Left ventricle myocardium inferior (tissue), 1 donor: ENCODE measurements around the gene CXorf38. TPM values are rescaled to one million over a fixed set of nuclear protein-coding genes. Genes with fewer than 3 reads are reported as not detected.
"Not testable (repeated sequence)": the region's sequence is repeated elsewhere in the genome, so short reads cannot be mapped to it uniquely, and the experiment has no call there.

Source experiments
- DNase-seq: peaks from one replicate; pipeline ENCODE4 v3.0.0-alpha.2; 2020
- H3K27ac ChIP-seq: fragments of 200-600 bp; replicated peaks from 2 replicates; pipeline ENCODE4 v1.8.0; 2021
- H3K27me3 ChIP-seq: fragments of 200-600 bp; 2 replicates; pipeline ENCODE4 v1.8.0; 2021; ENCODE audit warnings: low read depth
- H3K36me3 ChIP-seq: fragments of 200-600 bp; 2 replicates; pipeline ENCODE4 v1.8.0; 2021
- H3K4me1 ChIP-seq: fragments of 200-600 bp; 2 replicates; pipeline ENCODE4 v1.8.0; 2021
- H3K4me3 ChIP-seq: fragments of 200-600 bp; 2 replicates; pipeline ENCODE4 v1.8.0; 2021; ENCODE audit warnings: mild to moderate bottlenecking, moderate library complexity
- H3K9me3 ChIP-seq: fragments of 200-600 bp; replicated peaks from 2 replicates; pipeline ENCODE4 v1.8.0; 2021
- intact Hi-C: fragments of 100-400 bp; cut with micrococcal nuclease; formaldehyde crosslinking; loops from one replicate; pipeline ENCODE4 v1.11.0; 2022
- total RNA-seq: library from RNA; stranded (reverse); fragmentation: NEBNext Ultra II Directional; extraction: Animal tissue kit (Norgen Biotek cat#: 25700); gene quantifications from one replicate; pipeline ENCODE4 v1.2.1, GENCODE V29; 2021
- TF ChIP-seq, protein P1 (sequence below): fragments of 200-600 bp; IDR thresholded peaks from 2 replicates; pipeline ENCODE4 v1.8.0; 2021; ENCODE audit warnings: antibody characterized with exemption, mild to moderate bottlenecking, borderline replicate concordance
- donor health status: DM: no; HTN: yes; CAD: no; lungs with severe emphysema.

Gene CXorf38
- total RNA-seq, 1 donor from 2014 or later: 3.7 TPM

DNA sequence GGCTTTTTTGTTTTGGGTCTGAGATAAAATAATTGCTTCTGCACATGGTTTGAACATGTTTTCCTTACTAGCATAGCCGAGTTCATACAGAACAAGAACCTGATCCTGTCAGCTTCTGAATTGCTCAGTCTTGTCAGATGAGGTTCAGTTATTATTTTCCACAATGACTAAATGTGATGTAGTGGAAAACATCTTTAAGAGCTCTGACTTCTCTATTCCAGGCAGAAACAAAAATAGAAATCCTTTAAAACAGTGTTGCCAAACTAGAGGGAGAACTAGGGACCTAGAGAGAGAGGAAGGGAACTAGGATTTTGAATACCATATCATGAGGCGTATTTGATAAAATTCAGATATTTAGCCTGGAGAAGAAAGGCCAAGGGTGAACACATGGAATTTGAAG, 64.5 kb downstream of the CXorf38 start:
- Histone ChIP-seq H3K36me3 (no peaks in the 10 kb centered on the region), H3K4me1 (peaks cover 24% of the 10 kb centered on the region), H3K9me3 (no peaks in the 10 kb centered on the region), H3K27me3 (no peaks in the 10 kb centered on the region), H3K4me3 (no peak overlapping the region), H3K27ac (no peak overlapping the region)
- intact Hi-C loops: no loop called here
- TF ChIP-seq, protein P1, sequence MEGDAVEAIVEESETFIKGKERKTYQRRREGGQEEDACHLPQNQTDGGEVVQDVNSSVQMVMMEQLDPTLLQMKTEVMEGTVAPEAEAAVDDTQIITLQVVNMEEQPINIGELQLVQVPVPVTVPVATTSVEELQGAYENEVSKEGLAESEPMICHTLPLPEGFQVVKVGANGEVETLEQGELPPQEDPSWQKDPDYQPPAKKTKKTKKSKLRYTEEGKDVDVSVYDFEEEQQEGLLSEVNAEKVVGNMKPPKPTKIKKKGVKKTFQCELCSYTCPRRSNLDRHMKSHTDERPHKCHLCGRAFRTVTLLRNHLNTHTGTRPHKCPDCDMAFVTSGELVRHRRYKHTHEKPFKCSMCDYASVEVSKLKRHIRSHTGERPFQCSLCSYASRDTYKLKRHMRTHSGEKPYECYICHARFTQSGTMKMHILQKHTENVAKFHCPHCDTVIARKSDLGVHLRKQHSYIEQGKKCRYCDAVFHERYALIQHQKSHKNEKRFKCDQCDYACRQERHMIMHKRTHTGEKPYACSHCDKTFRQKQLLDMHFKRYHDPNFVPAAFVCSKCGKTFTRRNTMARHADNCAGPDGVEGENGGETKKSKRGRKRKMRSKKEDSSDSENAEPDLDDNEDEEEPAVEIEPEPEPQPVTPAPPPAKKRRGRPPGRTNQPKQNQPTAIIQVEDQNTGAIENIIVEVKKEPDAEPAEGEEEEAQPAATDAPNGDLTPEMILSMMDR: no peak
- no peak for DNase-seq

DNA sequence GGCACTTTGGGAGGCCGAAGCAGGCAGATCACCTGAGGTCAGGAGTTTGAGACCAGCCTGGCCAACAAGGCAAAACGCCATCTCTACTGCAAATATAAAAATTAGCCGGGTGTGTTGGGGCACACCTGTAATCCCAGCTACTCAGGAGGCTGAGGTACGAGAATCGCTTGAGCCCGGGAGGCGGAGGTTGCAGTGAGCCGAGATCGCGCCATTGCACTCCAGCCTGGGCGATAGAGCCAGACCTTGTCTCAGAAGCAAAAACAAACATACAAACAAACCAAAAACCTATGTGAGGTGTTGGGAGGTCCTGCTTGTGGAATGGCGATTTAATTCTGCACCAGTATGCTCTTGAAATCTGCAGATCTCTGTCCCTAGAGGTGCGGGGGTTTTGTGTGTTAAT, 65.2 kb downstream of the CXorf38 start:
- H3K27ac ChIP-seq, intact Hi-C loops: not testable (repeated sequence)

DNA sequence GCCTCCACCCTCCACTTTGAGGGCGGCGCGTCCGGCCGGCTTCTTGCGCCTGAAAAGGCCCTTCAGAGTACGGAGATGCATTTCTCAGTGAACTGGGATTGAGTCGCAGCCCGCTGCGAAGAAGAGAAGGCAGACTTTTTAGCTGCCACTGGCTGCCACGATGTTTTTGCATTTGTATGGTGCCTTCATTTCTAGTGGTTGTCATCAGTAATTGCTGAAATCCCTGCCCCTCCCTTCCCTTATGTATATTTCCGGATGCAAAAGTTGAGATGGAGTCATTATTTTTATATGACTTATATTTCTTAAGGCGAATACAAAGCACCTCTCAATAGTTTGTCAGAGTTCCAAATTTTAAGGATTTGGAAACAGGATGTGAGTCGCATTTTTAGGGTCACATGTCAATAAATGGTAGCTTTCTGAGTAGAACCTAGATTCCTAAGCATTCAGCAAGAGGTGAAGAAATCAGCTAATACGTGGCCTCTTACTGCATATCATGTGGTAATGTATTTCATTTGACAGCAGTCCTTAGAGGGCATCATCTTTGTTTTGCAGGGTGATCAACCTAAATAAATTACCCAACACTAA, 65.9 kb downstream of the CXorf38 start:
- Histone ChIP-seq H3K4me1 (peaks cover 24% of the 10 kb centered on the region), H3K27ac (peak overlapping the region; percentile 89), H3K9me3 (no peaks in the 10 kb centered on the region), H3K27me3 (no peaks in the 10 kb centered on the region), H3K36me3 (no peaks in the 10 kb centered on the region), H3K4me3 (peak overlapping the region; percentile 87)
- DNase-seq: no peak
- intact Hi-C loops: no loop called here
- TF ChIP-seq, protein P1: no peak

More for the DNA sequence above, 65.2 kb downstream of the CXorf38 start:
- peaks cover 24% of the 10 kb centered on the region for H3K4me1 ChIP-seq
- H3K4me3 ChIP-seq: peak overlapping the region; percentile 87
- H3K36me3 ChIP-seq, H3K9me3 ChIP-seq, H3K27me3 ChIP-seq, DNase-seq: not testable (repeated sequence)

DNA sequence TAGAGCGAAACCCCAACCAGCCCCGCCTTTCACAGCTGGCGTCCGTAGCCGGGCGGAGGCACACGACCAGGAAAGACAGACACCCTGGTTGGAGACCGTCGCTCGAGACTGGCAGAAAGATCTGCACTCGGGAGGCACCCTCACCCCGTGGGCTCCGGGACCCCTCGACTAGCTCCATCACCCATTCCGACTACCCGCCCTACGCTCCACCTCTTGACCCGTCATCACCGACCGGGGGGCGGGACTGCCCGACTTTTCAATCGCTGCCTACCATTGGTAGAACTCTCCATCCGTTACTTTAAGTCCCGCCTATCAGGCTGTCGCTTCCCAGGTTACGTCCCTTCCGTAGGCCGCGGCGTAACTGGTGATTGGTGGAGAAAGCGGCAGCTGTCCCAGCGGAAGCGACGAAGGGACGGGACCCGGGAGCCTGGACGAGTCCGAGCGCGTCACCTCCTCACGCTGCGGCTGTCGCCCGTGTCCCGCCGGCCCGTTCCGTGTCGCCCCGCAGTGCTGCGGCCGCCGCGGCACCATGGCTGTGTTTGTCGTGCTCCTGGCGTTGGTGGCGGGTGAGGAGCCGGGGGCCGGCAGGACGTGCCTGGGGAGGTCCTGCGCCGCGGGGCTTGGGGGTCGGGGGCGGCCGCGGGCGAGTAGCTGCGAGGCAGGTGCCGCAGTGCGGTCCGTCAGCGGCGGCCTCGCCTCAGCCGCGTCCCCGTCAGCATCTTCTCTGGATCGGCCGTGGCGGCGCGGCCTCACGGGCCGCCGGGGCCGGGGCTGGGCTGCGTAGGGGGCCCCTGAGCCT, 66.6 kb downstream of the CXorf38 start, which contains the start of gene ATP6AP2:
Gene ATP6AP2, plus strand, starts transcription at position 434 of the 799 bp plus-strand sequence. Its CDS starts 96 bp downstream, at position 530.
- intact Hi-C loops: no loop called here
- DNase-seq: peak; percentile 88
- Histone ChIP-seq H3K9me3 (no peaks in the 10 kb centered on the region), H3K4me1 (peaks cover 24% of the 10 kb centered on the region), H3K4me3 (peak within 1 kb of the TSS; percentile 87), H3K27ac (peak within 1 kb of the TSS; percentile 89), H3K27me3 (no peaks in the 10 kb centered on the region), H3K36me3 (no peaks in the 10 kb centered on the region)
- TF ChIP-seq, protein P1: no peak

DNA sequence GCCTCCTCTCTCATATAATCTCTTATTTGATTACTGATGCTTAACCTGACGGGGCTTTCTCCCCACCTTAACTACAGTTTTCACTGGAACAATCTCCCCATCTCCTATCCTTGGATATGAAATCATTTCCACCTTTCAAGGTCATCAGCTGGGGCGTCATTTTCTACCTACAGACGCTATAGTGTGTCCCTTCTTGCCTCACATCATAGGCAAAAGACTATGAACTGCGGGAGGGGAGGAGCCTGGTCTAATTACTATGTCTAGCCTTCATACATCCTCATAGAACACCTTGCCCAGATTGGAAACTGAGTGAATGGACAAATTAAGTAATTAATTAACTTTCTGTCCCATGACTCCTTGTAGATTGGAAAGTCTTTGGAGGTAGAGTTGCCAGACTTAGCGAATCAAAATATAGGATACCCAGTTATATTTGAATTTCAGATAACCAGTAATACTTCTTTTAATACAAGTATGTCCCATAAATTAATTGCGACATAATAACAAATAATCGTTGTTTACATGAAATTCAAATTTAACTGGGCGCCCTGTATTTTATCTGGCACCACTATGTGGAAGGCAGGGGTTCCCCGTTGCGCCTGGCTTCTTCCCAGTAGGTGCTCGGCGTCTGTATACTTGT, 67.3 kb downstream of the CXorf38 start:
- TF ChIP-seq, protein P1: no peak
- no peaks in the 10 kb centered on the region for H3K27me3 ChIP-seq
- peaks cover 24% of the 10 kb centered on the region for H3K4me1 ChIP-seq
- H3K36me3 ChIP-seq: no peaks in the 10 kb centered on the region
- H3K4me3 ChIP-seq: peak overlapping the region; percentile 87
- no peaks in the 10 kb centered on the region for H3K9me3 ChIP-seq
- no peak for DNase-seq
- intact Hi-C loops: no loop called here
- H3K27ac ChIP-seq: peak overlapping the region; percentile 89

DNA sequence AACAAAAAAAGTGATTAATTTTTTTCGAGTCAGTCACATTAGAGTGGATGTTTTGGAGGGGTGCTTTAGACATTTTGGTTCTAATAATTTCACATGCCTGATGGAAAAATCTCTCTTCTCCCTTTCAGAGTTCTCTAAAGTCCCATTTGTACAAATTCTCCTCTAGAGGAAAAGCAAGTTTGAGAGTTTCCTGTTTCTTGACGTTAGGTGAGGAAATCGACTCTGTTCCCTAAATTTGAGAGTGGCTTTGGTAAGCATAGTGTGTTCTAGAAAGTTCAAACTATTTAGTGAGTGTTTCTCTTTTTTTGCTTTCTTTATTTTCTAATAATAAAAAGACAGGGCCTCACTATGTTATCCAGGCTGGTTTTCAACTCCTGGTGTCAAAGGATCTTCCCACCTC, 68.2 kb downstream of the CXorf38 start:
- TF ChIP-seq, protein P1: no peak
- Histone ChIP-seq H3K4me1 (peaks cover 24% of the 10 kb centered on the region), H3K27me3 (no peaks in the 10 kb centered on the region), H3K4me3 (no peak overlapping the region), H3K36me3 (no peaks in the 10 kb centered on the region), H3K9me3 (no peaks in the 10 kb centered on the region), H3K27ac (no peak overlapping the region)
- intact Hi-C loops: no loop called here
- no peak for DNase-seq
